ENCODE measurements around the gene EPHB3. TPM values are rescaled to one million over a fixed set of nuclear protein-coding genes. Genes with fewer than 3 reads are reported as not detected.
A peak's percentile ranks its signal among the peaks of the same experiment; 100 is the strongest.

EPHB3 gene
- polyA plus RNA-seq, 1 experiment = 3.3 TPM

GRCh38 chr3:184580376-184580775 is 18.8 kb downstream of the EPHB3 start:
- Histone ChIP-seq H3K4me3 (ENCODE audit: low read depth, low read length) (no peak overlapping the region), H3K36me3 (ENCODE audit: control insufficient read depth, insufficient read depth, low read length) (peaks cover 30% of the 10 kb centered on the region), H3K27me3 (ENCODE audit: control insufficient read depth, insufficient read depth, low read length) (no peaks in the 10 kb centered on the region)
- DNase-seq (ENCODE audit: low read depth) = no peak
- CTCF ChIA-PET = interaction anchor here (0.7 kb wide), 1 partner anchor 11 kb away, joined by 3 read pairs; no protein-coding TSS in a partner anchor
- POLR2A ChIA-PET = no interaction called here
- no peak for TF ChIP-seq CTCF (IDR thresholded peaks at IDR 0.05; ENCODE audit: insufficient read depth, low read depth, low read length)

GRCh38 chr3:184581331-184581855 is 19.8 kb downstream of the EPHB3 start:
- DNase-seq (ENCODE audit: low read depth) = no peak
- ChIA-PET CTCF (interaction anchor here (0.6 kb wide), 2 partner anchors 8 to 332 kb away, joined by 3 read pairs; no protein-coding TSS in a partner anchor), POLR2A (no interaction called here)
- Histone ChIP-seq H3K4me3 (ENCODE audit: low read depth, low read length) (no peak overlapping the region), H3K27me3 (ENCODE audit: control insufficient read depth, insufficient read depth, low read length) (no peaks in the 10 kb centered on the region), H3K36me3 (ENCODE audit: control insufficient read depth, insufficient read depth, low read length) (peaks cover 24% of the 10 kb centered on the region)
- TF ChIP-seq CTCF (IDR thresholded peaks at IDR 0.05; ENCODE audit: insufficient read depth, low read depth, low read length) = no peak

- DNase-seq (ENCODE audit: low read depth) = no peak
- H3K4me3 ChIP-seq (ENCODE audit: low read depth, low read length) = no peak overlapping the region
- no peak for TF ChIP-seq CTCF (IDR thresholded peaks at IDR 0.05; ENCODE audit: insufficient read depth, low read depth, low read length)
- no peaks in the 10 kb centered on the region for H3K27me3 ChIP-seq (ENCODE audit: control insufficient read depth, insufficient read depth, low read length)
- peaks cover 16% of the 10 kb centered on the region for H3K36me3 ChIP-seq (ENCODE audit: control insufficient read depth, insufficient read depth, low read length)
- CTCF ChIA-PET = interaction anchor here (0.6 to 1.7 kb wide), 5 partner anchors 11 to 546 kb away, joined by 3 to 6 read pairs (median 3); no protein-coding TSS in a partner anchor
- POLR2A ChIA-PET = no interaction called here
Observed at GRCh38 chr3:184582646-184583577, 21.3 kb downstream of the EPHB3 start.

- Histone ChIP-seq H3K36me3 (ENCODE audit: control insufficient read depth, insufficient read depth, low read length) (peaks cover 13% of the 10 kb centered on the region), H3K27me3 (ENCODE audit: control insufficient read depth, insufficient read depth, low read length) (no peaks in the 10 kb centered on the region), H3K4me3 (ENCODE audit: low read depth, low read length) (no peak overlapping the region)
- ChIA-PET CTCF (interaction anchor here (0.6 to 2.5 kb wide), 3 partner anchors 18 to 143 kb away, joined by 5 to 6 read pairs (median 6); no protein-coding TSS in a partner anchor), POLR2A (no interaction called here)
- TF ChIP-seq CTCF (IDR thresholded peaks at IDR 0.05; ENCODE audit: insufficient read depth, low read depth, low read length) = 0 out of 2 replicates have a peak, but pooled peaks have one; percentile 4
- no peak for DNase-seq (ENCODE audit: low read depth)
Observed at GRCh38 chr3:184583578-184584451, 22.2 kb downstream of the EPHB3 start.

All from BJ (cell line).